Measurements from ENCODE around the gene TMEM240. TPM values are rescaled to one million over a fixed set of nuclear protein-coding genes. Genes with fewer than 3 reads are reported as not detected.
"Not testable (repeated sequence)": the region's sequence is repeated elsewhere in the genome, so short reads cannot be mapped to it uniquely, and the experiment has no call there.

Gene TMEM240
- total RNA-seq, 1 donor from 2014 or later, result 2.9 TPM

DNA sequence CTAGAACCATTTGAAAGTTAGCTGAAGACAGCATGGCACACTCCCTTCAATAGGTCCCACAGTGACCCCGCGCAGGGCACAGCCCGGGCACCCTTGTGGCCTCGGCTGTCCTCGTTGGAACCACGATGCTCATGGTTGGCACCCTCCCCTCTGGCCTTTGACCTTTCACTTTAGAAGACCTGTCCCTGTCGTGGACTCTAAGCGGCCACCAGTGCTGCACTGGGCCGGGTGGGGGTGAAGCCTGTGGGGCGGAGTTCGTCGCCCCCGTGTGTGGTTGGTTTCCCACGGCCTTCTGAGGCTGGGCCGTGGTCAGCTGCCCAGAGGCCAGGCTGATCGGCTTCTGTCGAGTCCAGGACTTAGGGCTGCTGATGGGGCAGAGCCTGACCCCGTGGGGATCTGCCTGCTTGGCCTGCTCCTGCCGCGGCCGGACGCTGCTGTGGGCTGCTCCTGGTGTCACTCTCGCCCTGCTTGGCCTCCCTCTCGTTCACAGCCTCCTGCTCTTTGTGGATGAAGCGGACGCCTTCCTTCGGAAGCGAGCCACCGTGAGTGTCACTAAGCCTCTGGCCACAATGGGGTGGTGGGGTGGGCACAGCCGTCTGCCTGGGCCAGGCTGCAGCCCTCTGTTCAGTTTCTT lies 15.6 kb downstream of the TMEM240 start:
- DNase-seq (ENCODE audit: low spot score), result not testable (repeated sequence)

DNA sequence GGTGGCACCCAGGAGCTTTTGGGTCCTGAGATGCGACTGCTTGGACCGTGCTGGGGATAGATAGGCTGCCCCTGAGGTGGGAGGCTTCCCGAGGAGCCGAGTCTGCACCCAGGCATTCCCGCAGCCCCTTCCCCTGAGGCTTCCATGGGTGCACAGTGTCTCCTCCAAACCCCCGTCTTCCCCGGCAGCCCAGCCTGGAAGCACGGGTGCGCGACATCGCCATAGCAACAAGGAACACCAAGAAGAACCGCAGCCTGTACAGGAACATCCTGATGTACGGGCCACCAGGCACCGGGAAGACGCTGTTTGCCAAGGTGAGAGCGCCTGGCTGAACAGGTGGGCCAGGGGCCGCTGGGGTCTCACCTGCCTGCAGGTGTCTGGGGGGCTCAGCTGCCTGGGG lies 16.8 kb downstream of the TMEM240 start:
- DNase-seq (ENCODE audit: low spot score), result not testable (repeated sequence)

- not testable (repeated sequence) for DNase-seq (ENCODE audit: low spot score)
These were observed 17.2 kb downstream of the TMEM240 start for GRCh38 chr1:1523226-1523625.

DNA sequence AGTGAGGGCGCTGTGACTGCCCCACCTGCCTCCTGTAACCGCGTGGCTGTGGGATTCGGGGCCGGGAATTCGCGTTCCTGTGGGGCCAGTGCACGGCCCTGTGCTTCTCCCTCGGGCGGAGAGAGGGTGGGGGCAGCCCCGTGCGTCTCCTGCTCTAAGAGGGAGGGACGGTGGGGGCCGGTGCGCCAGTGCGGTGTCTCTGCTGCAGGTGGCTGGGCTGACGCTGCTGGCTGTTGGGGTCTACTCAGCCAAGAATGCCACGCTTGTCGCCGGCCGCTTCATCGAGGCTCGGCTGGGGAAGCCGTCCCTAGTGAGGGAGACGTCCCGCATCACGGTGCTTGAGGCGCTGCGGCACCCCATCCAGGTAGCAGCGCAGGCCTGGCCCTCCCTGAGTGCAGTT lies 17.9 kb downstream of the TMEM240 start:
- not testable (repeated sequence) for DNase-seq (ENCODE audit: low spot score)

GRCh38 chr1:1521331-1521730 lies 19.1 kb downstream of the TMEM240 start:
- DNase-seq (ENCODE audit: low spot score), result no peak

DNA sequence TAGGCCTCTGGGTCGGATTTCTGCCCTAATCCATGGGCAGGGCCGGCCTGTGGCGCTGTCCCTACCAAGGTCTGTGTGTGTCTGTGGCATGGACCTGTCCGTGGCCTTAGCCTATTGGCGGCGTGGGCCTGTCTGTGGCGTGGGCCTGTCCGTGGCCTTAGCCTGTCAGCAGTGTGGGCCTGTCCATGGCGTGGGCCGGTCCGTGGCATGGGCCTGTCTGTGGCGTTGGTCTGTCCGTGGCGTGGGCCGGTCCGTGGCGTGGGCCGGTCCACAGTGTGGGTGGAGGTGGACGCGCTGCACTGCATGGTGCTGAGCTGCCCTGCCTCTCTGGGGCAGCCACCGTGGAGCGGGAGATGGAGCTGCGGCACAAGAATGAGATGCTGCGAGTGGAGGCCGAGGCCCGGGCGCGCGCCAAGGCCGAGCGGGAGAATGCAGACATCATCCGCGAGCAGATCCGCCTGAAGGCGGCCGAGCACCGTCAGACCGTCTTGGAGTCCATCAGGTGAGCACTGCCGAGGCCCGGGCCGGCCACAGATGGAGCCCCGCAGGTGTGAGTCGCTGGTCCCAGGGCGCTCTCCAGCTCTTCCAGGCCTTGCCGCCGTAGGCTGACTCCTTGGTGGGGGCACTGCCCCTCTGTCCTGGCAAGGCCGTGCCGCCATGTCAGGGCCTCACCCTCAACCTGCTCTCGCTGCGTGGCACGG lies 20.5 kb downstream of the TMEM240 start:
- DNase-seq (ENCODE audit: low spot score), result not testable (repeated sequence)

GRCh38 chr1:1518621-1519007 lies 21.8 kb downstream of the TMEM240 start:
- not testable (repeated sequence) for DNase-seq (ENCODE audit: low spot score)

DNA sequence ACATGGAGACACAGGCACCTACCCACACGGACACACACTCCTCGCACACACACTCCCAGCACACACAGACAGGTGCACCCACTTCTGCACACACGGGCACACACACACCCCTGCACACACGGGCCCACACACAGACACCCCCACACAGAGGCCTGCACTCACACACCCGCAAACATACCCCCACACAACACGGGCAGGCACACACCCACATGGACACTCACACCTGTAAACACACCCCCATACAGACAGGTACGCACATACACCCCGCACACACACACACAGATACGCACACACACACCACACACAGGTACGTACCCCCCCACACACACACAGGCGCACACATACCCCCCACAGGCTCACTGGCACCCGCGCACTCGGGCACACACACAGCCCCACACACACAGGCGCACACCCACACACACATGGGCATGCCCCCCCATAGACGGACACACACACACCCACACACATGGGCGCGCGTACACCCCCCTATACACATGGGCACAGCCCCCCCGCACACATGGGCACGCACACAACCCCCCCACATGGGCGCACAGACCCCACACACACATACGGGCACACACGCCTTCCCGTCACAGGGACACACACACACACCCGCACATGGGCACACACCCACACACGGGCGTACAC lies 22.3 kb downstream of the TMEM240 start:
- no peak for DNase-seq (ENCODE audit: low spot score)

DNA sequence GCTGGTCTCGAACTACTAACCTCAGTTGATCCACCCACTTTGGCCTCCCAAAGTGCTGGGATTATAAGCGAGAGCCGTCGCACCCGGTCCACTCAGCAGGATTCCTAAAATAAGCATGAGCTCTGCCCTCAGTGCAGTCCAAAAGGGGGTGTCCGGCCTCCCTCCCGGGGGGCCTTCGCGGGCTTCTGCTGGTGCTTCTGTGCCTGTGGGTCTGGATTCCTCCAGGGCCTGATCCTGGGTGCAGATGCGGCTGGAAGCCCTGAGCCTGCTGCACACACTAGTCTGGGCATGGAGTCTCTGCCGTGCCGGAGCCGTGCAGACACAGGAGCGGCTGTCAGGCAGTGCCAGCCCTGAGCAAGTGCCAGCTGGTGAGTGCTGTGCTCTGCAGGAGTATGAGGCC lies 23.5 kb downstream of the TMEM240 start:
- DNase-seq (ENCODE audit: low spot score), result not testable (repeated sequence)

DNA sequence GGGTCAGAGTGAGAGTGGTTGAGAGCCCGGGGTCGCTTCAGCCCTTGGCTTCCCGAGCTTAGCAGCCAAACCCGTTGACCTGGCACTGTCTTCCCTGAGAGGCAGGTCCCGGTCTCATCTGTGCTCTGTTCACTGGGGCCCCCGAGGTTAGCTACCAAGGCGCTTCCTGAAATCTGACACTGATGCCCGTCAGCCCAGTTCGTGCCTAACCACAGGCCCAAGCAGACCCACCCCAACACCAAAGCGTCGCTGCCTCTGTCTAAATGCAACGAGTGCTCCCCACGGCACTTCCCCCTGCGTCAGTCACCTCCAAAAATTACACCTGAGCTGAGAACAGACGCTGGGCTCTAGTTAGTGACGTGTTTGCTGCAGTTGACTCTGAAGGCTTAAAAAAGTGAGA lies 26.0 kb downstream of the TMEM240 start:
- not testable (repeated sequence) for DNase-seq (ENCODE audit: low spot score)

GRCh38 chr1:1513675-1514074 lies 26.7 kb downstream of the TMEM240 start:
- not testable (repeated sequence) for DNase-seq (ENCODE audit: low spot score)

GRCh38 chr1:1512425-1512824 lies 28.0 kb downstream of the TMEM240 start:
- DNase-seq (ENCODE audit: low spot score), result not testable (repeated sequence)

DNA sequence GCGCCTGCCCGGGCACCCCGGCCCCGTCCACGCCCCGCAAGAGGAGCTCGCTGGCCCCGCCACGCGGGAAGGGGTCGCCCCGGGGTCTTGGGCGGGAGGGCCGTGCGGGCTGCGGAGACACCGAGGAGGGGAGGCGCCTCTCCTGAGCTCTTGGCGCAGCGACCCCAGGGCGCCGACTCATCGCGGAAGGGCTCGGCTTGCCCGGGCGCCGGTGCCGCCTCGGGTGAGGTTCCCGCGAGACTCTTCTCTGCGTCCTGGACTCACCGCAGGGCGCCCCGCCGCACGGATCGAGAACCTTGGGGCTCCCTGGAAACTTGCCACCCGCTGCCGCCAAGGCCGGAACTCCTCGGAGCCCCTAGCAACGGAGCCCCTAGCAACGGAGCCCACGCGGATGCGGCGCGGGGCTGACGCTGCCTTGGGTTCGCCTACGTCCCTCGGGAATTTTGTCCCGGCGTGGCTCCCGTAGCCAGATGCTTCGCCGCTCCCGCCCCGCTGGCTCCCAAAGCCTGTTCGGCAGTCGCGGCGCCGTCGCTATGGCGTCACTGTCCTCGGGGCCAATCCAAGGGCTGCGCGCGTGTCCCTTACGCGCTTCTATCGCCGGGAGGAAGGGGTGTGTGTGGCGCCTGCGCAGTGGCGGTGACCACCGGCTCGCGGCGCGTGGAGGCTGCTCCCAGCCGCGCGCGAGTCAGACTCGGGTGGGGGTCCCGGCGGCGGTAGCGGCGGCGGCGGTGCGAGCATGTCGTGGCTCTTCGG lies 28.7 kb downstream of the TMEM240 start, which contains the start of gene ATAD3A:
Gene ATAD3A (plus strand): TSS at position 630 of the 753 bp plus-strand sequence. CDS start 107 bp downstream, at position 737.
- DNase-seq (ENCODE audit: low spot score), result peak; percentile 97

- DNase-seq (ENCODE audit: low spot score), result no peak
These were observed 29.4 kb downstream of the TMEM240 start for GRCh38 chr1:1510912-1511532.

- not testable (repeated sequence) for DNase-seq (ENCODE audit: low spot score)
These were observed 31.0 kb downstream of the TMEM240 start for GRCh38 chr1:1509465-1509850.

DNA sequence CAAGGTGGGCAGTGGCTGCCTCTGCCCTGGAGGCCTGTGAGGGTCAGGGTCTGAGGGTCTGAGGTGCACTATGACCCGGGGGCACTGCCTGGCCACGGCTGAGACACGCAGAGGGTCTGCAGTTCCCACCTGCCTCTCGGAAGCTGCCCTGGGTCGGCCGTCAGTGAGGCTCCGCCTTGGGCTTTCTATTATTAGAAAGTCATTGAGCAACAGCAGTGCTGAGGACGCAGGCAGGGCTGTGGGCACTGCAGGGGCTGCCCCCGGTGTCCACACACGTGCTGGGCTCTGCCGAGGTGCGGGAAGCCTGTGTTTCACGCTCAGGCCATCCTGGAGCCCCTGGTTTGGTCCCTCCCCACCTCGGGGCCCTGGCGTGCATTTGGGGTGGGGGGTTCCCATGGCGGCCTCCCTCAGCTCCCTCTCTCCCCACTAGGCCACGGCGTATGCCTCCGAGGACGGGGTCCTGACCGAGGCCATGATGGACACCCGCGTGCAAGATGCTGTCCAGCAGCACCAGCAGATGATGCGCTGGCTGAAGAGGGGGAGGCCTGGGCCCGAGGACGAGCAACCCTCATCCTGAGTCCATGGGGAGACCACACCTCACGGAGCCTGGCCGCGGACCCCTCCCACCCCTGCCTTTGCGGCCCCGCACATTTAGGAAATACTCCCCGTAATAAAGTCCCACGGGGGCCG lies 31.5 kb downstream of the TMEM240 start:
- not testable (repeated sequence) for DNase-seq (ENCODE audit: low spot score)

- no peak for DNase-seq (ENCODE audit: low spot score)
These were observed 33.1 kb downstream of the TMEM240 start for GRCh38 chr1:1507305-1507704.

- not testable (repeated sequence) for DNase-seq (ENCODE audit: low spot score)
These were observed 34.6 kb downstream of the TMEM240 start for GRCh38 chr1:1505801-1506200.

- not testable (repeated sequence) for DNase-seq (ENCODE audit: low spot score)
These were observed 35.0 kb downstream of the TMEM240 start for GRCh38 chr1:1505366-1505798.

GRCh38 chr1:1504777-1505365 lies 35.6 kb downstream of the TMEM240 start:
- peak; percentile 74 for DNase-seq (ENCODE audit: low spot score)
